Spleen (tissue), 11 donors: ENCODE data around the gene TET2. TPM values are rescaled to one million over a fixed set of nuclear protein-coding genes. Genes with fewer than 3 reads are reported as not detected.

Experiments used
- DNase-seq: peaks from one replicate; pipeline ENCODE4 v3.0.0-alpha.2; 2020
- H3K27ac ChIP-seq, 8 donors: fragments of 200-600 bp; sonication (generic) in 7 of 8; 1 replicate in 4 of 8; 2 replicates in 4 of 8; pipeline versions ENCODE4 v1.5.0 to v1.8.0; 2016 to 2021; ENCODE audit warnings: inconsistent platforms in 4 of 8, mild to moderate bottlenecking in 4 of 8, moderate library complexity in 1 of 8
- H3K27me3 ChIP-seq, 7 donors: fragments of 200-600 bp; sonication (generic) in 6 of 7; replicated peaks in 1 of 7; 1 replicate in 4 of 7; 2 replicates in 3 of 7; pipeline versions ENCODE4 v1.5.0 to v1.8.0; 2016 to 2021; ENCODE audit warnings: inconsistent platforms in 3 of 7, mild to moderate bottlenecking in 1 of 7
- H3K36me3 ChIP-seq, 6 donors: fragments of 200-600 bp; sonication (generic) in 5 of 6; 1 replicate in 4 of 6; 2 replicates in 2 of 6; pipeline versions ENCODE4 v1.5.0 to v1.8.0; 2016 to 2021; ENCODE audit warnings: inconsistent platforms in 2 of 6
- H3K4me1 ChIP-seq, 6 donors: fragments of 200-600 bp; sonication (generic) in 5 of 6; 1 replicate in 3 of 6; 2 replicates in 3 of 6; pipeline versions ENCODE4 v1.5.0 to v1.8.0; 2016 to 2021; ENCODE audit warnings: inconsistent platforms in 3 of 6
- H3K4me3 ChIP-seq, 8 donors: fragments of 200-600 bp; sonication (generic) in 7 of 8; 1 replicate in 4 of 8; 2 replicates in 4 of 8; pipeline versions ENCODE4 v1.5.0 to v1.8.0; 2016 to 2021; ENCODE audit warnings: inconsistent platforms in 4 of 8, mild to moderate bottlenecking in 4 of 8, moderate library complexity in 2 of 8
- H3K9me3 ChIP-seq, 8 donors: fragments of 200-600 bp; sonication (generic) in 7 of 8; 1 replicate in 4 of 8; 2 replicates in 4 of 8; pipeline versions ENCODE4 v1.5.0 to v1.8.0; 2016 to 2021; ENCODE audit warnings: inconsistent platforms in 4 of 8
- POLR2A ChIP-seq, 3 donors: fragments of 450-650 bp; IDR thresholded peaks; one replicate each; pipeline ENCODE4 v1.5.1; 2017; ENCODE audit warnings: antibody characterized with exemption in 3 of 3, mild to moderate bottlenecking in 1 of 3
- POLR2AphosphoS5 ChIP-seq, 3 donors: sonication (generic); formaldehyde crosslinking; IDR thresholded peaks; one replicate each; pipeline ENCODE4 v1.5.1; 2017; ENCODE audit warnings: antibody characterized with exemption in 3 of 3
- WGBS, 5 donors: extraction: QIAGEN DNeasy Blood & Tissue Kit in 3 of 5; methylation state at CpG; one replicate each; pipeline versions ENCODE4 v1.1.5 to v1.1.7; 2013 to 2018; 5-methylcytosine and 5-hydroxymethylcytosine counted together
- intact Hi-C: fragments of 100-400 bp; cut with DNase I; formaldehyde crosslinking; loops from one replicate; pipeline ENCODE4 v1.15.0; 2023; ENCODE audit warnings: low total_unique reads
- polyA plus RNA-seq, 3 donors: library from polyadenylated mRNA; stranded (reverse); fragments of 200-250 nt; gene quantifications; one replicate each; pipeline ENCODE4 v1.2.1, GENCODE V29; 2013
- total RNA-seq, 7 donors: library from RNA; depleted of rRNA in 3 of 7; stranded (reverse); fragments of >200 nt in 3 of 7; fragmentation: NEBNext Ultra II Directional in 4 of 7; extraction: Animal tissue kit (Norgen Biotek cat#: 25700) in 4 of 7; gene quantifications; one replicate each; pipeline versions ENCODE4 v1.1.0 to v1.2.1, GENCODE V29; 2016 to 2021
- TF ChIP-seq, protein P1 (sequence below), 11 experiments: fragments of 200-600 bp in 7 of 11; fragments of 450-650 bp in 4 of 11; sonication (generic) in 4 of 11; IDR thresholded peaks in 8 of 11; conservative IDR thresholded peaks in 3 of 11; 1 replicate in 7 of 11; 2 replicates in 4 of 11; pipeline versions ENCODE4 v1.4.0 to v1.8.0; 2016 to 2021; ENCODE audit warnings: antibody characterized with exemption in 11 of 11, inconsistent platforms in 4 of 11, mild to moderate bottlenecking in 1 of 11
- donor health status: healthy with polysubstance abuse.
- donor health status: DM: no; HTN: no; CAD: no; lungs with moderate emphysema.
- donor health status: DM: no; HTN: no; CAD: no.
- donor health status: Bipolar disorder and iron deficiency.
- donor health status: healthy.
- donor health status: DM: no; HTN: no; CAD: no.
- donor health status: DM: yes; HTN: yes; CAD: no.

Gene TET2
- total and polyA plus RNA-seq, 10 donors: 2.5 to 70.4 (median 45.0) TPM

DNA sequence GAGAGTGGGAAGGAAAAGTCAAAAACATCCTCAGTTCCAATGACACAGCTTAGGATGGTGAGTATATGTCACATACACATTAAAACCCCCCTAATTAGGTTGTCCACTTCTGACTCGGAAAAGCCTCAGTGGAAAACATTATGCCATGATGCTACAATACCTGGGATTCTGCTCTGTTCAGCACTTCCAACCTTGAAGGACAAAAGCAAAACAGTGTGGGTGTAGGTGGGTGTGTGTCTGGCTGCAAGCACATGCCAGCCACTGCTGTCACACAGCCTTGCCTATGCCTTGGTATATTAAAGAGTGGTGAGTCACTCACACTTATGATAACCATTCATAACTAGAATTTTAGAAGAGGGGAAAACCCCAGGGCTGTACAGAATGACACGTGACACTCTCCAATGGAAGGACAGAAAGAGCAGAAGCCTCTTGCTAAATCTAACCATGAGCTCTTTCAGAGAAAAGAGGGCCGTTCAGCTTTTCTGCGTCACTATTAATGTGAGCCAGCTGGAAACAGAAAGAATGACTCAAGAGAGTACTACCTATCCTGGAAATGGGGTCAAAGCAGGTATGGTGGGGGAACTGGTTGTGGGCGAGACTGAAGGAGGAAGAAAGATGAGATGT is 159.6 kb downstream of the TET2 start:
- no peak for TF ChIP-seq POLR2AphosphoS5 (IDR thresholded peaks at IDR 0.05)
- TF ChIP-seq, protein P1, sequence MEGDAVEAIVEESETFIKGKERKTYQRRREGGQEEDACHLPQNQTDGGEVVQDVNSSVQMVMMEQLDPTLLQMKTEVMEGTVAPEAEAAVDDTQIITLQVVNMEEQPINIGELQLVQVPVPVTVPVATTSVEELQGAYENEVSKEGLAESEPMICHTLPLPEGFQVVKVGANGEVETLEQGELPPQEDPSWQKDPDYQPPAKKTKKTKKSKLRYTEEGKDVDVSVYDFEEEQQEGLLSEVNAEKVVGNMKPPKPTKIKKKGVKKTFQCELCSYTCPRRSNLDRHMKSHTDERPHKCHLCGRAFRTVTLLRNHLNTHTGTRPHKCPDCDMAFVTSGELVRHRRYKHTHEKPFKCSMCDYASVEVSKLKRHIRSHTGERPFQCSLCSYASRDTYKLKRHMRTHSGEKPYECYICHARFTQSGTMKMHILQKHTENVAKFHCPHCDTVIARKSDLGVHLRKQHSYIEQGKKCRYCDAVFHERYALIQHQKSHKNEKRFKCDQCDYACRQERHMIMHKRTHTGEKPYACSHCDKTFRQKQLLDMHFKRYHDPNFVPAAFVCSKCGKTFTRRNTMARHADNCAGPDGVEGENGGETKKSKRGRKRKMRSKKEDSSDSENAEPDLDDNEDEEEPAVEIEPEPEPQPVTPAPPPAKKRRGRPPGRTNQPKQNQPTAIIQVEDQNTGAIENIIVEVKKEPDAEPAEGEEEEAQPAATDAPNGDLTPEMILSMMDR (IDR thresholded peaks at IDR 0.05 in 8 of 11, conservative IDR thresholded peaks at IDR 0.05 in 3 of 11): no peak
- no peak for TF ChIP-seq POLR2A (IDR thresholded peaks at IDR 0.05)
- 55 to 76% (median 69%) methylated on average over 5 of the region's 5 CpGs for WGBS, 5 donors
- no peaks in the 10 kb centered on the region for H3K27me3 ChIP-seq
- peaks cover 0 to 45% (median 37%) of the 10 kb centered on the region in 8 donors for H3K9me3 ChIP-seq
- no peak overlapping the region for H3K27ac ChIP-seq
- intact Hi-C loops: no loop called here
- no peak for DNase-seq
- peaks cover 0 to 17% (median 4%) of the 10 kb centered on the region in 6 donors for H3K4me1 ChIP-seq
- H3K36me3 ChIP-seq: no peaks in the 10 kb centered on the region
- no peak overlapping the region for H3K4me3 ChIP-seq

DNA sequence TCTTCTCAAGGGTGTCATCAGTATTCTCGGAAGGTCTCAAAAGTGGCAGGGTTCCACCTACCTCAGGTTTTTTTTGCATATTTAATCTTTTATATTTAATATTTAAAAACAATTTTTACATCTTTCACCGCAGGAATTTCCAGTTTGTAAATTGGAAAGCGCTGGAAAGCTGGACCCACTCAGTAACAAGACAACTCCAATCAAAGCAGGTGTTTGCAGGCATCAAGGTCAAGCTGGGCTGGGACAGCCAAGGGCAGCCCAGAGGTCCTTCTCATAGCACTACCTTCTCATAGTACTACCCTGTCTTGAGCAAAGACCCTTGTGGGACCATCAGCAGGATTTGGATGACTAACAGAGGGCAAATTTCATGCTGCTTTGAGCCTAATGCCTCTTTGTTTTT is 160.1 kb downstream of the TET2 start:
- Histone ChIP-seq H3K4me1 (peaks cover 0 to 17% (median 4%) of the 10 kb centered on the region in 6 donors), H3K36me3 (no peaks in the 10 kb centered on the region), H3K4me3 (no peak overlapping the region), H3K27ac (no peak overlapping the region), H3K27me3 (no peaks in the 10 kb centered on the region), H3K9me3 (peaks cover 0 to 45% (median 35%) of the 10 kb centered on the region in 8 donors)
- intact Hi-C loops: no loop called here
- WGBS, 5 donors: 69 to 88% (median 80%) methylated on average over 3 of the region's 3 CpGs
- no peak for DNase-seq
- TF ChIP-seq, protein P1 (IDR thresholded peaks at IDR 0.05 in 8 of 11, conservative IDR thresholded peaks at IDR 0.05 in 3 of 11): no peak
- no peak for TF ChIP-seq POLR2AphosphoS5 (IDR thresholded peaks at IDR 0.05)

DNA sequence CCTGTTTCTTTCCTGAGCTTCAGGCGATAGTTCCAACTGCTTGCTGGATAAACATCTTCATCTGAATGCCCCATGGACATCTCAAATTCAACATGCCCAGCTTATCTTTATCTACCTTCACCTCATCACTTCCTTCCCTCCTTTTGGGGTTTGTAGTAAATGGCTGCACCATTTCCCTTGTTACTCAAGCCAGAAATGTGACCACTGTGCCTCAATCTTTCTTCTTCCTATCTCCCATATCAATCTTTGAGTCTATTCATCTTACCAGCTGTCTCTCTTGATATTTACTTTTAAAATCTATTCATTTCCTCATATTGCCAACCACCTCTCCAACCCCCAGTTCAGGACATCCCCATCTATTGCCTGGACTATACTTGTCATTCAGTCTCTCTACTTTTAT is 171.8 kb downstream of the TET2 start:
- Histone ChIP-seq H3K4me1 (no peaks in the 10 kb centered on the region), H3K4me3 (no peak overlapping the region), H3K9me3 (peaks cover 0 to 15% (median 3%) of the 10 kb centered on the region in 8 donors), H3K27me3 (no peaks in the 10 kb centered on the region), H3K27ac (no peak overlapping the region), H3K36me3 (no peaks in the 10 kb centered on the region)
- 80 to 90% (median 86%) methylated on average over 1 of the region's 1 CpG for WGBS, 5 donors
- TF ChIP-seq POLR2A (IDR thresholded peaks at IDR 0.05) (no peak), POLR2AphosphoS5 (IDR thresholded peaks at IDR 0.05) (no peak)
- TF ChIP-seq, protein P1 (IDR thresholded peaks at IDR 0.05 in 8 of 11, conservative IDR thresholded peaks at IDR 0.05 in 3 of 11): no peak
- intact Hi-C loops: no loop called here
- DNase-seq: no peak

DNA sequence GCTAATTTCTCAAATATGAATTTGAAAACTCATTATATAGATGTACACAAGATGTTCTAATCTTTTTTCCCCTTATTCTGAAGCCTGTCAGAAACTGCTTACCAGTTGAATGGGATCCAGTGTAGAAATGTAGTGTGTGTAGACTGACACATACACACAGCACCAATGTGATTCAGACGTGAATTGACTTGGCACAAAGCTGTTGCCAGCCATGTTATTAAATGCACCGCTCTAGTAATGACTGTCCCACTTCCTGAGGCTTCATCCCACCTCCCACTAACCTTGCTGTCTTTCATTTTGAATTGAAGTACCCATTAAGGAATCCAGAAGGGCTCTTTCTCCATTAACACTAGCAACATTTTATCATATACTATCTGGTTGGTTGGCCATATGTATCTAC is 180.5 kb downstream of the TET2 start:
- 75 to 84% (median 79%) methylated on average over 2 of the region's 2 CpGs for WGBS, 5 donors
- Histone ChIP-seq H3K4me3 (no peak overlapping the region), H3K36me3 (no peaks in the 10 kb centered on the region), H3K4me1 (no peaks in the 10 kb centered on the region), H3K27ac (no peak overlapping the region), H3K9me3 (peaks cover 0 to 2% (median 0%) of the 10 kb centered on the region in 8 donors), H3K27me3 (no peaks in the 10 kb centered on the region)
- DNase-seq: no peak
- no peak for TF ChIP-seq POLR2AphosphoS5 (IDR thresholded peaks at IDR 0.05)
- TF ChIP-seq, protein P1 (IDR thresholded peaks at IDR 0.05 in 8 of 11, conservative IDR thresholded peaks at IDR 0.05 in 3 of 11): no peak
- TF ChIP-seq POLR2A (IDR thresholded peaks at IDR 0.05): no peak
- intact Hi-C loops: no loop called here
